Lung (tissue), 12 donors: ENCODE data around the gene RAB3A. TPM values are rescaled to one million over a fixed set of nuclear protein-coding genes. Genes with fewer than 3 reads are reported as not detected.

Experiments
- ATAC-seq: fragments of 200-7000 bp; cut with Tn5 transposase; one replicate; pipeline ENCODE4 v1.9.1; 2020; ENCODE audit warnings: moderate number of reproducible peaks; ENCODE audit not compliant: insufficient read depth, low FRiP score
- DNase-seq, 3 donors: peaks; one replicate each; pipeline ENCODE4 v3.0.0-alpha.2; 2013 to 2017
- H3K27ac ChIP-seq, 2 donors: one replicate each; pipeline ENCODE4 v1.5.1; 2013; ENCODE audit warnings: mild to moderate bottlenecking in 2 of 2, moderate library complexity in 2 of 2, control low read depth in 1 of 2, inconsistent platforms in 1 of 2, low read depth in 1 of 2, low read length in 1 of 2
- H3K27me3 ChIP-seq, 3 donors: one replicate each; pipeline ENCODE4 v1.5.1; 2013; ENCODE audit warnings: low read length in 2 of 3; ENCODE audit not compliant: control insufficient read depth in 3 of 3, insufficient read depth in 3 of 3
- H3K36me3 ChIP-seq, 4 donors: one replicate each; pipeline ENCODE4 v1.5.1; 2013; ENCODE audit warnings: low read length in 4 of 4, mild to moderate bottlenecking in 1 of 4, moderate library complexity in 1 of 4; ENCODE audit not compliant: control insufficient read depth in 4 of 4, insufficient read depth in 4 of 4
- H3K4me1 ChIP-seq, 5 donors: one replicate each; pipeline ENCODE4 v1.5.1; 2013; ENCODE audit warnings: low read length in 5 of 5, mild to moderate bottlenecking in 2 of 5, moderate library complexity in 1 of 5; ENCODE audit not compliant: control insufficient read depth in 5 of 5, insufficient read depth in 5 of 5
- H3K4me3 ChIP-seq: one replicate; pipeline ENCODE4 v1.5.1; 2013; ENCODE audit warnings: mild to moderate bottlenecking, control low read depth, moderate library complexity
- H3K9ac ChIP-seq, 2 donors: one replicate each; pipeline ENCODE4 v1.5.1; 2013; ENCODE audit warnings: low read length in 2 of 2, control low read depth in 1 of 2; ENCODE audit not compliant: insufficient read depth in 1 of 2
- H3K9me3 ChIP-seq, 4 donors: one replicate each; pipeline ENCODE4 v1.5.1; 2013; ENCODE audit warnings: low read length in 3 of 4, mild to moderate bottlenecking in 1 of 4, moderate library complexity in 1 of 4; ENCODE audit not compliant: control insufficient read depth in 4 of 4, insufficient read depth in 3 of 4
- WGBS, 2 donors: extraction: QIAGEN DNeasy Blood & Tissue Kit; methylation state at CpG; one replicate each; pipeline ENCODE4 v1.1.7; 2013; 5-methylcytosine and 5-hydroxymethylcytosine counted together
- polyA plus RNA-seq, 2 donors: library from polyadenylated mRNA; stranded (reverse); fragments of 200-250 nt; gene quantifications; one replicate each; pipeline ENCODE4 v1.2.1, GENCODE V29; 2013
- total RNA-seq, 2 donors: library from RNA; depleted of rRNA in 1 of 2; stranded (reverse); fragments of >200 nt in 1 of 2; gene quantifications; one replicate each; pipeline ENCODE4 v1.2.1, GENCODE V29; 2014 to 2021
- TF ChIP-seq, protein P1 (sequence below): IDR thresholded peaks from 2 replicates; pipeline ENCODE4 v1.5.1; 2012; ENCODE audit warnings: mild to moderate bottlenecking; ENCODE audit errors: control extremely low read depth, extremely low read depth
- donor health status: control.
- donor health status: control.
- donor health status: Bipolar disorder and iron deficiency.
- donor health status: healthy.
- donor health status: DM: yes; HTN: yes; CAD: no.

RAB3A gene
- total and polyA plus RNA-seq, 4 donors, result 1.1 to 6.7 (median 2.3) TPM

DNA sequence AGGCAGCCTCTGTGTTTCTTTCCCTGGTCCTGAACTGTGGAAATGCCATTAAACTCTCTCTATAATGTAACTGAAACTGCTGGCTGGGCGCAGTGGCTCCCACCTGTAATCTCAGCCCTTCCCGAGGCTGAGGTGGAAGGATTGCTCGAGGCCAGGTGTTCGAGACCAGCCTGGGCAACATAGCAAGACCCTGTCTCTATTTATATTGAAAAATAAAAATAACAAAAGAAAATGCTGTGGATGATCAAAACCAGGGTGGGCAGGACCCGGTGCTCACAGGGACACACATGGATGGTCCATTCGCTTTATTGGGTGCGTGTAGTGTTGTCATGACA lies 7.4 kb downstream of the RAB3A start:
- no peak overlapping the region for H3K4me3 ChIP-seq
- H3K9ac ChIP-seq, result no peak overlapping the region
- 82 to 95% methylated on average over 7 of the region's 7 CpGs for WGBS, 2 donors
- H3K9me3 ChIP-seq, result no peaks in the 10 kb centered on the region
- H3K27me3 ChIP-seq, result no peaks in the 10 kb centered on the region
- DNase-seq (no peak), ATAC-seq (no peak)
- peaks cover 0 to 20% (median 9%) of the 10 kb centered on the region in 5 donors for H3K4me1 ChIP-seq
- H3K27ac ChIP-seq, result no peak overlapping the region
- H3K36me3 ChIP-seq, result peaks cover 0 to 23% (median 7%) of the 10 kb centered on the region in 4 donors
- TF ChIP-seq, protein P1, sequence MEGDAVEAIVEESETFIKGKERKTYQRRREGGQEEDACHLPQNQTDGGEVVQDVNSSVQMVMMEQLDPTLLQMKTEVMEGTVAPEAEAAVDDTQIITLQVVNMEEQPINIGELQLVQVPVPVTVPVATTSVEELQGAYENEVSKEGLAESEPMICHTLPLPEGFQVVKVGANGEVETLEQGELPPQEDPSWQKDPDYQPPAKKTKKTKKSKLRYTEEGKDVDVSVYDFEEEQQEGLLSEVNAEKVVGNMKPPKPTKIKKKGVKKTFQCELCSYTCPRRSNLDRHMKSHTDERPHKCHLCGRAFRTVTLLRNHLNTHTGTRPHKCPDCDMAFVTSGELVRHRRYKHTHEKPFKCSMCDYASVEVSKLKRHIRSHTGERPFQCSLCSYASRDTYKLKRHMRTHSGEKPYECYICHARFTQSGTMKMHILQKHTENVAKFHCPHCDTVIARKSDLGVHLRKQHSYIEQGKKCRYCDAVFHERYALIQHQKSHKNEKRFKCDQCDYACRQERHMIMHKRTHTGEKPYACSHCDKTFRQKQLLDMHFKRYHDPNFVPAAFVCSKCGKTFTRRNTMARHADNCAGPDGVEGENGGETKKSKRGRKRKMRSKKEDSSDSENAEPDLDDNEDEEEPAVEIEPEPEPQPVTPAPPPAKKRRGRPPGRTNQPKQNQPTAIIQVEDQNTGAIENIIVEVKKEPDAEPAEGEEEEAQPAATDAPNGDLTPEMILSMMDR, result no peak

DNA sequence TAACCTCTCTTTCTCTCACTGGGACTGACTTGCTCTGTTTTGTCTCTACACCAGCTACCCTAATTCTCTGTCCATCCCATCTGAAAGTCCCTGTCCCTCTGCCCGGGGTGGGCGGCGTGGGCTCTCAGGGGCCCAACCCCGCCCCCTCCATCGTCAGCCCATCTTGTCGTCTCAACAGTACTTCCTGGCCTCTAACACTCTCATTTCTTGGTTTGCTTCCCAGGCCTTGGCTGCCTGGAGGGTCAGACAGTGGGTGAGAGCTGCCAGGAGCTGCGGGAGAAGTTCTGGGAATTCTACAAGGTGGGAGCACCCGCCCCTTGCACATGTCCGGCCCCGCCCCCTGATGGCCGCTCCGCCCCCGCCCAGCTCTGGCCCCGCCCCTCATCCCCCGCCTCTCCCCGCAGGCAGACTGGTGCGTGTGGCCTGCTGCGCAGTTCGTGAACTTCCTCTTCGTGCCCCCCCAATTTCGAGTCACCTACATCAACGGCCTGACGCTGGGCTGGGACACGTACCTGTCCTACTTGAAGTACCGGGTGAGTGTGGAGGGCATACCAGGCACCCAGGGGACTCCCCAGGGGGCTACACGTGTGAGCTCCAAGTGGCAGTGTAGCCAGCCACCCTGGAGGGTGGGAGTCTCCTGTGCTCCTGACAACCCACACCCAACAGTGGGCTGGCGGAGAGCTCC lies 9.1 kb downstream of the RAB3A start:
- Histone ChIP-seq H3K9me3 (no peaks in the 10 kb centered on the region), H3K36me3 (peaks cover 0 to 23% (median 7%) of the 10 kb centered on the region in 4 donors), H3K9ac (peak overlapping the region in 1 of 2 donors; percentile 23), H3K27me3 (no peaks in the 10 kb centered on the region), H3K27ac (peak overlapping the region in 1 of 2 donors; percentile 32), H3K4me3 (no peak overlapping the region), H3K4me1 (peaks cover 0 to 20% (median 9%) of the 10 kb centered on the region in 5 donors)
- ATAC-seq (no peak), DNase-seq (peak in 2 of 3 donors; percentile 52 to 59)
- TF ChIP-seq, protein P1, result no peak
- 19 to 22% methylated on average over 27 of the region's 27 CpGs for WGBS, 2 donors

DNA sequence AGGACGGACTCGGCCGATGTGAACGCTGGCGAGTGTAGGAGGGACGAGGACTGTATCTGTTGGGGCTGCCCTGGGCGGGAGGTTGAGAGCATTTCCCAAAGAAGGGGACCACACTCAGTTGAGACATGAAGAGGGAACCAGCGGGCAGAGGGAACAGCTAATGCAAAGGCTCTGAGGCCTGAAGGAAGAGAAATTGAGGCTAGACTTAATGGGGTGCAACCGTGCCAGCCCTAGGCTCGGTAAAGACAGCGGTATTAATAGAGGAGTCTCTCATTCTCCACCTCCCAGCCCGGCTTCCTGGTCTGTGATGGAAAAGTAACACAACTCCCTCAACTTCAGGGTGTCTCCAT lies 9.7 kb downstream of the RAB3A start:
- no peaks in the 10 kb centered on the region for H3K9me3 ChIP-seq
- WGBS, 2 donors, result 47 to 56% methylated on average over 12 of the region's 12 CpGs
- H3K4me1 ChIP-seq, result peaks cover 0 to 20% (median 9%) of the 10 kb centered on the region in 5 donors
- H3K27ac ChIP-seq, result no peak overlapping the region
- H3K9ac ChIP-seq, result peak overlapping the region in 1 of 2 donors; percentile 23
- H3K27me3 ChIP-seq, result no peaks in the 10 kb centered on the region
- peaks cover 0 to 23% (median 7%) of the 10 kb centered on the region in 4 donors for H3K36me3 ChIP-seq
- no peak for ATAC-seq
- TF ChIP-seq, protein P1, result no peak
- no peak overlapping the region for H3K4me3 ChIP-seq
- DNase-seq, result no peak
